Measurements from ENCODE around the gene RNF207. TPM values are rescaled to one million over a fixed set of nuclear protein-coding genes. Genes with fewer than 3 reads are reported as not detected.
A peak's percentile ranks its signal among the peaks of the same experiment; 100 is the strongest.

RNF207 gene
- total RNA-seq, 2 donors from 2014 or later, result 18.4 to 19.4 TPM

- Histone ChIP-seq H3K27ac (no peak overlapping the region), H3K36me3 (no peaks in the 10 kb centered on the region), H3K4me3 (no peak overlapping the region), H3K4me1 (peaks cover 12% of the 10 kb centered on the region), H3K9me3 (no peaks in the 10 kb centered on the region), H3K9ac (ENCODE audit: low read depth in 2 of 2, low read length in 2 of 2) (no peak overlapping the region), H3K27me3 (no peaks in the 10 kb centered on the region)
- TF ChIP-seq CTCF (IDR thresholded peaks at IDR 0.05), result no peak
- intact Hi-C loops (cut with DNase I), result no loop called here
- no peak for DNase-seq
These were observed 2.0 kb downstream of the RNF207 start for GRCh38 chr1:6207921-6208320.

- Histone ChIP-seq H3K27ac (no peak overlapping the region), H3K27me3 (no peaks in the 10 kb centered on the region), H3K4me1 (peaks cover 12% of the 10 kb centered on the region), H3K9me3 (no peaks in the 10 kb centered on the region), H3K4me3 (peak overlapping the region; percentile 42), H3K9ac (ENCODE audit: low read depth in 2 of 2, low read length in 2 of 2) (no peak overlapping the region), H3K36me3 (no peaks in the 10 kb centered on the region)
- TF ChIP-seq CTCF (IDR thresholded peaks at IDR 0.05), result peak; percentile 51
- DNase-seq, result peak; percentile 37
- intact Hi-C loops (cut with DNase I), result no loop called here
These were observed 3.1 kb downstream of the RNF207 start for GRCh38 chr1:6208723-6209660.

GRCh38 chr1:6209661-6210580 lies 4.0 kb downstream of the RNF207 start:
- no peaks in the 10 kb centered on the region for H3K27me3 ChIP-seq
- H3K4me3 ChIP-seq, result no peak overlapping the region
- no peak for TF ChIP-seq CTCF (IDR thresholded peaks at IDR 0.05)
- H3K27ac ChIP-seq, result no peak overlapping the region
- H3K4me1 ChIP-seq, result peaks cover 9% of the 10 kb centered on the region
- peak; percentile 26 for DNase-seq
- H3K9me3 ChIP-seq, result no peaks in the 10 kb centered on the region
- no peak overlapping the region for H3K9ac ChIP-seq (ENCODE audit: low read depth in 2 of 2, low read length in 2 of 2)
- intact Hi-C loops (cut with DNase I), result no loop called here
- H3K36me3 ChIP-seq, result no peaks in the 10 kb centered on the region

GRCh38 chr1:6210591-6211355 lies 4.9 kb downstream of the RNF207 start:
- TF ChIP-seq CTCF (IDR thresholded peaks at IDR 0.05), result no peak
- no peaks in the 10 kb centered on the region for H3K36me3 ChIP-seq
- H3K4me3 ChIP-seq, result no peak overlapping the region
- H3K9me3 ChIP-seq, result no peaks in the 10 kb centered on the region
- H3K27ac ChIP-seq, result no peak overlapping the region
- H3K4me1 ChIP-seq, result peaks cover 8% of the 10 kb centered on the region
- no peaks in the 10 kb centered on the region for H3K27me3 ChIP-seq
- H3K9ac ChIP-seq (ENCODE audit: low read depth in 2 of 2, low read length in 2 of 2), result no peak overlapping the region
- intact Hi-C loops (cut with DNase I), result no loop called here
- no peak for DNase-seq

GRCh38 chr1:6211731-6212130 lies 5.8 kb downstream of the RNF207 start:
- no peaks in the 10 kb centered on the region for H3K9me3 ChIP-seq
- no peaks in the 10 kb centered on the region for H3K27me3 ChIP-seq
- no peak overlapping the region for H3K9ac ChIP-seq (ENCODE audit: low read depth in 2 of 2, low read length in 2 of 2)
- intact Hi-C loops (cut with DNase I), result no loop called here
- no peaks in the 10 kb centered on the region for H3K36me3 ChIP-seq
- H3K4me3 ChIP-seq, result no peak overlapping the region
- DNase-seq, result no peak
- no peak for TF ChIP-seq CTCF (IDR thresholded peaks at IDR 0.05)
- H3K4me1 ChIP-seq, result peaks cover 8% of the 10 kb centered on the region
- no peak overlapping the region for H3K27ac ChIP-seq
